Lower leg skin (tissue), 3 donors: ENCODE results near the gene GNG2.

ENCODE experiments used
- CTCF ChIP-seq, 3 donors: fragments of 450-650 bp; IDR thresholded peaks; one replicate each; pipeline ENCODE4 v1.5.1; 2016; ENCODE audit warnings: antibody characterized with exemption in 3 of 3, mild to moderate bottlenecking in 3 of 3, moderate library complexity in 2 of 3
- POLR2A ChIP-seq, 2 donors: fragments of 450-650 bp; IDR thresholded peaks; one replicate each; pipeline ENCODE4 v1.6.1; 2016 to 2017; ENCODE audit warnings: antibody characterized with exemption in 2 of 2, mild to moderate bottlenecking in 1 of 2, moderate library complexity in 1 of 2

GRCh38 chr14:51996148-51996746 lies 135.8 kb downstream of the GNG2 start:
- TF ChIP-seq POLR2A (IDR thresholded peaks at IDR 0.05) (no peak), CTCF (IDR thresholded peaks at IDR 0.05) (no peak)
